CD4-positive, alpha-beta T cell treated with Interleukin-4 for 1 hour (primary cell): Measurements from ENCODE around the gene WSB2.

Experiments used
- DNase-seq, 2 donors: peaks; one replicate each; pipeline ENCODE4 v3.0.0-alpha.2; 2020 to 2022

Gene WSB2

DNA sequence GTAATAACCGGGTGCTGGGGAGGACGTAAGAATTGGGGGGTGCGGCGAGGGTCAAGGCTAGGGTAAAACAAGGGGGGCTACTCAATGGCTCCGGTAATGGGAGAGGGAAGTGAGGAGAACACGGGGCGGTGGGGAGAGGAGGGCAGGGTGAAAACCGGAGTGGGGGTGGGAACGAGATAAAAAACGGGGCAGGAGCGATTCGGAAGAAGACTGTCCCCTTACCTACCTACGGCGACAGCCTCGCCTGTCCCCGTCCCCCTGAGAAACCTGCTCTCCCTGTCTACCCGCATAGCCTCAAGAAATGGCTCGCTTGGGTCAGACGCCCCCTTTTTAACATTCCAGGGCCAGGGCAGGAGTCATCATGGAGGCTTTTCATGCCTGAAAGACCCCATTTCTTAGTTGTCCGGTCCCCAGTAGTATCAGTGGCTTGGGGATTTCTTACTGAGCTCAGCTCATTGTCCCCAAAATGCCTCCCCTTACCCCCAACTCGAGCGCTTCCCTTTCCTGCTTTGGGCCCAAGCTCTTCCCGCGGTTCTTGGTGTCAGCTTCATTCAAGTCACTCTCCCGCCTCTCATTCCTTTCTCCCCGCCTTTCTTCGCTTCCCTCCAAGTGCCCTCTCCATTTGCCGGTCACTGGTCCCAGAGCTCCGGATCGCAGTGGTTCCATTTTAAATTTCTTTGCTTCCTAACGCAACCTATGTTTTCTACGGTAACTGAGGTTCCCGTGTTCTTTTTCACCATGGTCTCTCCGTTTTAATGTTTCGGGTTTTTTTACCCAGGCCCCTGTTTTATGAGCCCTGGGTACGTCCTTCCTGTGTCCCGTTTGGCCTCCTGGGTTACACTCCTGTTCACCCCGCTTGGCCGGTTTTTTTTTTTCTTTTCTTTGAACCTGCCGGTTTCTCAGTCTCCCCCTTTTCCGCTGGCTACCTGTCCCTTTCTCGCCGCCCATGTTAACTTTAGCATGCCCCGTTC, 1.2 kb upstream of the WSB2 start:
- DNase-seq, result peak in 1 of 2 donors; percentile 22

- peak in 1 of 2 donors; percentile 41 for DNase-seq
These were observed 523 bp downstream of the WSB2 start for GRCh38 chr12:118060301-118061010.

DNA sequence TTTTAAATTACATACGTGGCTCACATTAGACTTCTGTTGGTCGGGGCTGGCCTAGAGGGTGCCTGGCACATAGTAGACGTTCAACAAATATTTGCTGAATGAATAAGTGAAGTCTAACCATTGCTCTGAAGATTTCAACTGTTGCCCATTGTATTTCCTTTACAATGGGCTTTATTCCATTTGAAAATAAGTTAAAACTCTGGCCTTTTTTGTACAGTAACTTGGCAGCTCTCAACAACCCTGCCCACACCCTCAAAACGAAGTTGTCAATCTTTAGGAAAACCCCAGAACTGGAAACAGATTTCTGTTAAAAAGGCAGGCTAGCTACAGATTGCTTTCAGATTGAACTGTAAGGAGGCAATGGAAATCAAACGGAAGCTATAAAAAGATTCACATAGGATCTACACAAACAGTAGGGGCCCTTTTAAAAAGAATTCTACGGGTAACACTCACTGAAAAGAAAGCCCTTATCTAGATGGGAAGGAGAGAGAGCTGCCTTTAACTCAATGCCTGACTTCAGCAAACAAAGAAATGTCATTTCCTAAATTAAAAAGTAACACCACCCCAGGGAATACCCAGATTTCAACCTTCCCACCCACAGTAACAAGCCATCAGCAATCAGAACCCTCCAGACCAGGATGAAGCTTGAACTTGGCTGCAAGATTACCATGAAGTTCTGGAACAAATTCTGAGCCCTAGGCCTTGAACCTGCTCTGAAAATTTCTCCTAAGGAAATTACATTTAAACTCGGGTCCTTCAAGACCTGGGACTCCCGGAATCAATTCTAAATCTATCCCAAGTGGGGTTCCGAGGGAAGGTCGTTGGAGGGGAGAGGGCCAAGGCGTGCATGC, 1.4 kb downstream of the WSB2 start:
- peak in 1 of 2 donors; percentile 36 for DNase-seq

DNA sequence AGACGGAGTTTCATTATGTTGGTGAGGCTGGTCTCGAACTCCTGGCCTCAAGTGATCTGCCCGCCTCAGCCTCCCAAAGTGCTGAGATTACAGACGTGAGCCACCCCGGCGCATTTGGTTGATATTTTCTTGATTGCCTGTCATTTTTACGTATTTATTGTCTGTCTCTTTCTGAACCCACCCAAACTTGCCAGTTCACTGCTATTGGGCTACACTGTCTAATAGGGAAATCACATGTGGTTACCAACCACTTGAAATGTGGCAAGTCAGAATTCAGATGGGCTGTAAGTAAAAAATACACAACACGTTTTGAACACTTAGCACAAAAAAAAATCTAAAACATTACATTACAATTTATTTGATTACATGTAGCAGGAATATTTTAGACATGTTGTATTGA, 2.1 kb downstream of the WSB2 start:
- peak in 1 of 2 donors; percentile 44 for DNase-seq

GRCh38 chr12:118058227-118058626, 2.8 kb downstream of the WSB2 start:
- no peak for DNase-seq

GRCh38 chr12:118055865-118056773, 4.9 kb downstream of the WSB2 start:
- no peak for DNase-seq

DNA sequence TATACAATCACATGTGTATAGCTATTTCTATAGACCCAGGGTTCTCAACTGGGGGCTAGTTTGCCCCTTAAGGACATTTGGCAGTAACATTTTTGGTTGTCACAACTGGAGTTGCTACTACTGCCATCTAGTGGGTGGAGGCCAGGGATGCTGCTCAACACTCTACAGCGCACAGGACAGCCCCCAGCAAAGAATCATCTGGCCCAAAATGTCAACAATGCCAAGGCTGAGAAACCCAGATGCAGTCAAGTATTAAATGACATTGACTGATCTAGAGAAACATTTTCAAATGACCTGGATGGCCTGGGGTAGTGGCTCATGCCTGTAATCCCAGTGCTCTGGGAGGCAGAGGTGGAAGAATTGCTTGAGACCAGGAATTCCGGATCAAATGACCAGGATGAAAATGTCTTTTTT, 5.8 kb downstream of the WSB2 start:
- peak; percentile 75 to 83 for DNase-seq

DNA sequence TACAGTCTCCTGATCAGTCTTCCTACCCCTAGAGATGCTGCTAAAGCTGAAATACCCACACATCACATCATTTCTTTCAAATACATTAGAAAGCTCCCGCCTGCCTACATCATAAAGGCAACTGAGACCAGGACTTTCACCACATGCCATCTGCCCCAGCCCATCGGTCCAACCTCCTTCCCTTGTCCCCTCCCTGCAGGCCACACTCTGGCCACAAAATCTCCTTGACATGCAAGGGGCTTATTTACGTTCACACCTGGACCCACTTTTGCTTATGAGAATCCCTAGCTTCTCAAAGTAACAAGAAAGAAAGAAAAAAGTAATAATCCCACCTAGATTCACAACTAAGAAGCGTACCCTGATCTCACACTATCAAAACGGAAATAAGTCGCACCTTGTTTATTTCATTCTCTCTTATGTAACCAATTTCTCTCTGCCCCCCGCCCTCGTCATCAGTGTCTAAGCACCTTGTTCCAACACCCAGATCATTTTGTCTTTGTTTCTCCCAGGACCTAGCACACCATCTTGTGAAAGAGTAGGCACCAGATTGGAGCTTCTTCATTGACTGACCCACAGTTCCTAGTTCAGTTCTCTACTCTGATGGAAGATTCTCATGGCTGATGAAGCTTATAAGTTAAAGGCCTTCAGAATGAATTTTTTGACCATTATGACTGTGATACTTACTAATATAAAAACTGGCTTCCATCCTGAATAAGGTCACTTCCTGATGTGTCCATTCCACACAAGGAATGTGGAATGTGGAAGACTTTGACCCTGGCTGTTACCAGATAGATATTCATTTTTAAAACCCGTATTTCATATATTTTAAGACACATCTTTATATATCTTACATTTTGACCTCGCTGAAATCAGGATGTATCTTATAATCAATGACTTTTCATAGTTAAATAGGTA, 7.7 kb downstream of the WSB2 start:
- peak; percentile 24 to 62 for DNase-seq

DNA sequence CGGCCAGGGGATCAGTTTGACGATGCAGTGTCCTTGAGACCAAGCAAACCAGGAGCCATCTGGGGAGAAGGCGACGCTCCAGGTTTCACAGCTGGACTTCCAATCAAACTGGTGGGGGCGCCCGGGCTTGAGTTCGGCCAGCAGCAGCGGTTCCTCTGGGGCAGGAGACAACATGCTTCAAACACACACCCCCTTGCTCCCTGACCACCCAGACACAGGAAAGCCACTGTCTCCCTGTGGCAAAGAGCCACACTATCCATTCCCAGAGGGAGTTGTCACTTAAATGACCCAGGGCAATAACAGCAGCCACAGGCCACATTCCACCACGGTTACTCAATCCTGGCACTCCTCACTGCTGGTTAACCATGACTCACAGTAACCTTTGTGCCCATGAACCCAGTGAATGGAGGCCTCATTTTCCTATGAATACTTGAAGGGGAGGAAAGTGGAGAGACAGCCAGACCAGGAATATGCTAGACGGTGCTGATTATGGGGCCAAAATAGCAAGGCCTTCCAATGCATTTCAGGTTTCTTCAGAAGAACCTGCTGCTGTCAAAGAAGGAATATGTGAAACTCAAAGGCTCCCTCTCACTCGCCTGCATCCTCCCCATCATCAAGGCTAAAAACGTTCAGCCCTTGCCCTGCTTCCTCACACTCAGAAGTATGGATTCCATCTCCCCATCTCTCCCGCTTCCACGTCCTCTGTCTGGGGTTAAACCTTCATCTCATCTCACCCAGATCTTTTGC, 8.5 kb downstream of the WSB2 start:
- DNase-seq, result no peak

DNA sequence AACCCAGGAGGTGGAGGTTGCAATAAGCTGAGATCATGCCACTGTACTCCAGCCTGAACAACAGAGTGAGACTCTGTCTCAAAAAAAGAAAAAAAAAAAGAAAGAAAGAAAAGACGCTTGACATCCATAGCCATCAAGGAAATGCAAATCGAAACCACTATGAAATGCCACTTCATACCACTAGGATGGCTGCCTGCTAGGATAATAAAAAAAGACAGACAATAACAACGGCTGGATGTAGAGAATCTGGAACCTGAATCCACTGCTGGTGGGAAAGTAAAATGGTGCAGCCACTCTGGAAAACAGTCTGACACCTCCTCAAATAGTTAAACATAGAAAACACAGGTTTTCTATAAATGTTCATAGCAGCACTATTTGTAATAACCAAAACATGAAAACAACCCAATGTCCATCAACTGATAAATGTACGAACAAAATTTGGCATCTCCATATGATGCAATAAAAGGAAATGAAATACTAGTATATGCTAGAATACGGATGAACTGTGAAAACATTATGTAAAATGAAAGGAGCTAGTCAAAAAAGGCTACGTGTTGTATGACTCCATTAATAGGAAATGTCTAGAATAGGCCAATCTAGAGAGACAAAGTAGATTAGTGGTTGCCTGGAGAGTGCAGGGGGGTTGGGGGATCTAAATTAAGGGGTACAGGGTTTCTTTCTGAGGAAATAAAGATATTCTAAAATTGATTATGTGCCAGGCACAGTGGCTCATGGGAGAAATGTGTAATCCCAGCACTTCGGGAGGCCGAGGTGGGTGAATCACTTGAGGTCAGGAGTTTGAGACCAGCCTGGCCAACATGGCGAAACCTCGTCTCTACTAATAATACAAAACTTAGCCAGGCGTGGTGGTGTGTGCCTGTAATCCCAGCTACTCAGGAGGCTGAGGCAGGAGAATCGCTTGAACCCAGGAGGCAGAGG, 9.7 kb downstream of the WSB2 start:
- DNase-seq, result no peak

GRCh38 chr12:118046430-118046829, 14.5 kb downstream of the WSB2 start:
- DNase-seq, result no peak

- no peak for DNase-seq
These were observed 16.4 kb downstream of the WSB2 start for GRCh38 chr12:118044577-118044976.

GRCh38 chr12:118044075-118044474, 16.9 kb downstream of the WSB2 start:
- DNase-seq, result no peak

DNA sequence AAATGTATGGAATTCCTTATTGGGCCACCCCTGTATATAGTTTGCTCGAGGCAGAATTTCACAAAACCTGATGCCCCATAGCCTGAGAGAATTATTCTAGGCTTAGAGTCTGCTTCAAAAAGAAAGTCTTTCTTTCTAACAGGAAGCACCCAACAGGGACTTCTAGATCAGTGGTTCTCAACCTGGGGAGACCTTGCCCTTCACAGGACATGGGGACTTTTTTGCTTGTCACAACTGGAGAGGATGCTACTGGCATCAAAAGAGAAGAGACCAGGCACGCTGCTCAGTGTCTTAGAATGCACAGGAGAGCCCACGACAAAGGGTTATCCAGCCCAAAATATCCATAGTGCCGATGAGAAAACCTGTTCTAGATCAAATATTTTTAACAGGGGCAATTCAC, 18.9 kb downstream of the WSB2 start:
- DNase-seq, result no peak

- DNase-seq, result no peak
These were observed 22.8 kb downstream of the WSB2 start for GRCh38 chr12:118038137-118038536.

GRCh38 chr12:118036672-118037411, 24.1 kb downstream of the WSB2 start:
- DNase-seq, result no peak

GRCh38 chr12:118035190-118036041, 25.6 kb downstream of the WSB2 start:
- DNase-seq, result no peak
